NCI-H748 treated with DMSO at 0.1 percent for 48 hours (cell line): Measurements from ENCODE around the gene ADIRF.
"Not testable (repeated sequence)": the region's sequence is repeated elsewhere in the genome, so short reads cannot be mapped to it uniquely, and the experiment has no call there.

ENCODE experiments used
- DNase-seq: peaks from one replicate; lab custom pipeline; 2025; lab: John Stamatoyannopoulos, UW

ADIRF gene

GRCh38 chr10:86979296-86979818, 11.1 kb downstream of the ADIRF start:
- no peak for DNase-seq

- no peak for DNase-seq
Observed at GRCh38 chr10:86979977-86980448, 11.7 kb downstream of the ADIRF start.

GRCh38 chr10:86981020-86981419, 12.7 kb downstream of the ADIRF start:
- DNase-seq: not testable (repeated sequence)

GRCh38 chr10:86981716-86982115, 13.4 kb downstream of the ADIRF start:
- DNase-seq: no peak

- not testable (repeated sequence) for DNase-seq
Observed at GRCh38 chr10:86984498-86984897, 16.2 kb downstream of the ADIRF start.

GRCh38 chr10:86988520-86988919, 20.2 kb downstream of the ADIRF start:
- DNase-seq: no peak

GRCh38 chr10:86991362-86991761, 23.1 kb downstream of the ADIRF start:
- DNase-seq: not testable (repeated sequence)

- DNase-seq: no peak
Observed at GRCh38 chr10:86992456-86992855, 24.2 kb downstream of the ADIRF start.

- no peak for DNase-seq
Observed at GRCh38 chr10:86992929-86993328, 24.6 kb downstream of the ADIRF start.

GRCh38 chr10:86999802-87000403, 31.6 kb downstream of the ADIRF start:
- not testable (repeated sequence) for DNase-seq

GRCh38 chr10:87000491-87000890, 32.2 kb downstream of the ADIRF start:
- no peak for DNase-seq

GRCh38 chr10:87007124-87007523, 38.8 kb downstream of the ADIRF start:
- not testable (repeated sequence) for DNase-seq

- DNase-seq: not testable (repeated sequence)
Observed at GRCh38 chr10:87007674-87008073, 39.4 kb downstream of the ADIRF start.

GRCh38 chr10:87008303-87008702, 40.0 kb downstream of the ADIRF start:
- not testable (repeated sequence) for DNase-seq

- DNase-seq: not testable (repeated sequence)
Observed at GRCh38 chr10:87009134-87009696, 40.9 kb downstream of the ADIRF start.

GRCh38 chr10:87013528-87013927, 45.2 kb downstream of the ADIRF start:
- not testable (repeated sequence) for DNase-seq

- not testable (repeated sequence) for DNase-seq
Observed at GRCh38 chr10:87014986-87015716, 46.9 kb downstream of the ADIRF start.

GRCh38 chr10:87018127-87018526, 49.8 kb downstream of the ADIRF start:
- DNase-seq: not testable (repeated sequence)

- DNase-seq: not testable (repeated sequence)
Observed at GRCh38 chr10:87019066-87019465, 50.8 kb downstream of the ADIRF start.

- DNase-seq: not testable (repeated sequence)
Observed at GRCh38 chr10:87019504-87019903, 51.2 kb downstream of the ADIRF start.

GRCh38 chr10:87020056-87020455, 51.8 kb downstream of the ADIRF start, which contains the start of gene FAM25A:
Gene FAM25A, plus strand, starts transcription at chr10:87020294. Its CDS starts 31 bp downstream, at chr10:87020325.
- DNase-seq: not testable (repeated sequence)
